CD8-positive, alpha-beta memory T cell (primary cell): ENCODE measurements around the gene MAPRE2. TPM values are rescaled to one million over a fixed set of nuclear protein-coding genes. Genes with fewer than 3 reads are reported as not detected.
A peak's percentile ranks its signal among the peaks of the same experiment; 100 is the strongest.
"Not testable (repeated sequence)": the region's sequence is repeated elsewhere in the genome, so short reads cannot be mapped to it uniquely, and the experiment has no call there.

Source experiments
- CTCF ChIA-PET: fragments of 350-600 bp; sonication (Branson Sonifier 250); formaldehyde crosslinking; loops from one replicate; lab custom pipeline; 2021; ENCODE audit warnings: antibody characterized with exemption; lab: Charles Lee
- POLR2A ChIA-PET: fragments of 350-600 bp; sonication (Branson Sonifier 250); formaldehyde crosslinking; loops from one replicate; lab custom pipeline; 2021; ENCODE audit warnings: antibody characterized with exemption; lab: Charles Lee
- DNase-seq, 5 donors: peaks; one replicate each; pipeline versions ENCODE4 v3.0.0 to v3.0.0-alpha.2; 2020 to 2022; ENCODE audit warnings: mixed read lengths in 1 of 5
- H3K27ac ChIP-seq: one replicate; pipeline ENCODE4 v1.7.0; 2013; ENCODE audit warnings: low read depth, mild to moderate bottlenecking, low read length, moderate library complexity
- H3K27me3 ChIP-seq: 2 replicates; pipeline ENCODE4 v1.7.0; 2013; ENCODE audit warnings: low read length, mild to moderate bottlenecking; ENCODE audit not compliant: insufficient read depth, poor library complexity, severe bottlenecking
- H3K36me3 ChIP-seq: 2 replicates; pipeline ENCODE4 v1.7.0; 2013; ENCODE audit warnings: mild to moderate bottlenecking, low read length, moderate library complexity; ENCODE audit not compliant: insufficient read depth
- H3K4me1 ChIP-seq: 2 replicates; pipeline ENCODE4 v1.7.0; 2013; ENCODE audit warnings: mild to moderate bottlenecking, low read length, moderate library complexity; ENCODE audit not compliant: insufficient read depth
- H3K4me3 ChIP-seq: 2 replicates; pipeline ENCODE4 v1.7.0; 2013; ENCODE audit warnings: mild to moderate bottlenecking, low read length
- H3K9me3 ChIP-seq: 2 replicates; pipeline ENCODE4 v1.7.0; 2013; ENCODE audit warnings: mild to moderate bottlenecking, low read length
- H3K27ac Mint-ChIP-seq, 8 donors: one replicate each; pipeline ENCODE4 v1.8.0; 2020 to 2021; ENCODE audit warnings: mixed read lengths in 8 of 8, mild to moderate bottlenecking in 6 of 8, inconsistent platforms in 3 of 8, moderate library complexity in 3 of 8
- H3K27me3 Mint-ChIP-seq, 2 donors: one replicate each; pipeline ENCODE4 v1.8.0; 2020 to 2021; ENCODE audit warnings: mixed read lengths in 2 of 2, mild to moderate bottlenecking in 1 of 2, moderate library complexity in 1 of 2
- H3K36me3 Mint-ChIP-seq, 3 donors: one replicate each; pipeline ENCODE4 v1.8.0; 2020 to 2021; ENCODE audit warnings: mixed read lengths in 3 of 3, inconsistent platforms in 1 of 3, mild to moderate bottlenecking in 1 of 3
- H3K4me1 Mint-ChIP-seq, 3 donors: one replicate each; pipeline ENCODE4 v1.8.0; 2020 to 2021; ENCODE audit warnings: mixed read lengths in 3 of 3, inconsistent platforms in 1 of 3, mild to moderate bottlenecking in 1 of 3
- H3K4me3 Mint-ChIP-seq, 7 donors: one replicate each; pipeline ENCODE4 v1.8.0; 2020 to 2021; ENCODE audit warnings: mixed read lengths in 7 of 7, mild to moderate bottlenecking in 6 of 7, moderate library complexity in 4 of 7, inconsistent platforms in 2 of 7
- H3K9me3 Mint-ChIP-seq, 5 donors: one replicate each; pipeline ENCODE4 v1.8.0; 2020 to 2022; ENCODE audit warnings: mixed read lengths in 5 of 5, mild to moderate bottlenecking in 3 of 5, moderate library complexity in 2 of 5, inconsistent platforms in 1 of 5
- polyA plus RNA-seq: library from polyadenylated mRNA; unstranded; fragments of 300-500 nt; fragmentation: Illumina TruSeq; gene quantifications from one replicate; pipeline ENCODE4 v1.2.3, GENCODE V29; 2021
- total RNA-seq, 2 experiments: library from RNA; stranded (reverse); gene quantifications; one replicate each; pipeline ENCODE4 v1.2.3, GENCODE V29; 2021

MAPRE2 gene
- total and polyA plus RNA-seq, 3 experiments from 2014 or later, result 38.5 to 80.4 (median 38.6) TPM

DNA sequence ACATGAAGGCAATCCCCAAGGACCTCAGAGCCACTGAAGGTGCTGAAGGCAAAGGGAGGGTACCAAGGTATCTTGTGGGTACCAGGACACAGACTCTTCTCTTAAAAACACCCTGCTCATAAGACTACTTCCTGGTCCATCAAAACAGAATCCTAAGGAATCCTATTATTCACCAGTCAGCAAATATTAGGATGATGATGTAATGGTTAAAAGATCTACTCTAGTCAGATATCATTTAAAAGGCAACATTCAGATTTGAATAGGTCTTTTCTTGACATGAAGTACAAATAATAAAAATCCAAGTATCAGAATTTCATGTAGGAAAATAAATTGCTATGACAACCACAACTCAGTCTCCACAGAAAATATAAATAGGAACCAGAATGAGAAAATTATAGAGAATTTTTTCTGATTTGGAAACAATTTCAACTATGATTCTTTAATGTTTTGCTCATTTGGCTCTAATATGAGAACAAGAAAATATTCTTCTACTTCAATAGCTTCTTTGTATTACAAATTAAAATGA is 121.9 kb downstream of the MAPRE2 start:
- DNase-seq, result no peak
- Mint-ChIP-seq H3K4me3 (no peak overlapping the region), H3K9me3 (no peaks in the 10 kb centered on the region), H3K4me1 (peaks cover 10 to 18% (median 17%) of the 10 kb centered on the region in 3 donors), H3K27me3 (peaks cover 13 to 30% of the 10 kb centered on the region in 2 donors), H3K27ac (no peak overlapping the region), H3K36me3 (peaks cover 0 to 6% (median 0%) of the 10 kb centered on the region in 3 donors)
- Histone ChIP-seq H3K27ac (no peak overlapping the region), H3K4me3 (no peak overlapping the region), H3K27me3 (no peaks in the 10 kb centered on the region), H3K9me3 (no peaks in the 10 kb centered on the region), H3K36me3 (no peaks in the 10 kb centered on the region), H3K4me1 (peaks cover 10% of the 10 kb centered on the region)
- ChIA-PET POLR2A (no interaction called here), CTCF (no interaction called here)

DNA sequence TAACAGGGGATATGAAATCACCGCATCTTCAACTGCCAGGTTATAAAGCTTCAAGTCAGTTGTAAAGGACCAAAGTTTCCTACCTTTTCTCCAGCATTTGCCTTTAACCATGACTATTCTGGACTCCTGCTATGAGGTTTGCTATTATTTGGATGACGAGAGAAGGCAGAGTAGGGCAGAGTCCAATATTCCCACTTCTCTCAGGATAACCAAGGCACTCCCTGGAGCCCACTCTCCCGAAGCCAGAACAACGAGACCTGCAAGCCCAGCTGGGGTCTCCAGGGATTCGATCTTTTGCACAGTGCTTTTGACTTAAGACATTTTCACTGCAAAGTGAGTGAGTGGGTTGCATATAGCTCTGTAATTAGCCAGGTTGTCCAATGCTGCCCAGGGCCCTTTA is 122.5 kb downstream of the MAPRE2 start:
- Mint-ChIP-seq H3K9me3 (no peaks in the 10 kb centered on the region), H3K27ac (no peak overlapping the region), H3K4me3 (no peak overlapping the region), H3K4me1 (peaks cover 9 to 11% (median 10%) of the 10 kb centered on the region in 3 donors), H3K36me3 (peaks cover 0 to 6% (median 0%) of the 10 kb centered on the region in 3 donors), H3K27me3 (peaks cover 12 to 30% of the 10 kb centered on the region in 2 donors)
- H3K36me3 ChIP-seq, result no peaks in the 10 kb centered on the region
- CTCF ChIA-PET, result no interaction called here
- no peak overlapping the region for H3K27ac ChIP-seq
- H3K4me3 ChIP-seq, result no peak overlapping the region
- POLR2A ChIA-PET, result no interaction called here
- H3K27me3 ChIP-seq, result no peaks in the 10 kb centered on the region
- DNase-seq, result no peak
- no peaks in the 10 kb centered on the region for H3K9me3 ChIP-seq
- peaks cover 6% of the 10 kb centered on the region for H3K4me1 ChIP-seq

DNA sequence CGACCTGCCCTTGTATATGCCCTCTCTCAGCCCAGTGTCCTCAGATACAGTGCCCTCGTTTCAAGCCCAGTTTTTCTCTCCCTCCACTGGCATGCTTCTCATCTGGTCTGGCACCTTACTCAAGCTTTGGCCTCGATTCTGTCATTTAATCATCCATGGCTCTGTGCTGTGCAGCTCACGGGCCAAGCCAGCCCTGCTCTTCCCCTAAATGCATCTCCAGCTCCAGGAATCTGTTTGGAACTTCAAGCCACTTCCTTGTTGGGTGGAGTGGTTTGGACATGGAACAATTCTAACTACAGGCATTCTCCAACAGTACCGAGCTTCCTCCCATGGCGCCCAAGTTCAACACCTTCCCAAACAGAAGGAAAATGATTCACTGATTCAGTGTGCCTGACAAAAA is 122.9 kb downstream of the MAPRE2 start:
- DNase-seq, result no peak
- CTCF ChIA-PET, result interaction anchor here (1.1 to 1.2 kb wide), 2 partner anchors 135 to 138 kb away, joined by 3 read pairs; no protein-coding TSS in a partner anchor
- no peaks in the 10 kb centered on the region for H3K36me3 ChIP-seq
- peaks cover 2% of the 10 kb centered on the region for H3K4me1 ChIP-seq
- Mint-ChIP-seq H3K9me3 (no peaks in the 10 kb centered on the region), H3K4me1 (peaks cover 5 to 7% (median 6%) of the 10 kb centered on the region in 3 donors), H3K36me3 (peaks cover 0 to 6% (median 0%) of the 10 kb centered on the region in 3 donors), H3K27me3 (peaks cover 12 to 28% of the 10 kb centered on the region in 2 donors), H3K27ac (peak overlapping the region in 1 of 8 donors; percentile 74), H3K4me3 (no peak overlapping the region)
- H3K9me3 ChIP-seq, result no peaks in the 10 kb centered on the region
- H3K27me3 ChIP-seq, result no peaks in the 10 kb centered on the region
- POLR2A ChIA-PET, result no interaction called here
- H3K4me3 ChIP-seq, result no peak overlapping the region
- no peak overlapping the region for H3K27ac ChIP-seq

DNA sequence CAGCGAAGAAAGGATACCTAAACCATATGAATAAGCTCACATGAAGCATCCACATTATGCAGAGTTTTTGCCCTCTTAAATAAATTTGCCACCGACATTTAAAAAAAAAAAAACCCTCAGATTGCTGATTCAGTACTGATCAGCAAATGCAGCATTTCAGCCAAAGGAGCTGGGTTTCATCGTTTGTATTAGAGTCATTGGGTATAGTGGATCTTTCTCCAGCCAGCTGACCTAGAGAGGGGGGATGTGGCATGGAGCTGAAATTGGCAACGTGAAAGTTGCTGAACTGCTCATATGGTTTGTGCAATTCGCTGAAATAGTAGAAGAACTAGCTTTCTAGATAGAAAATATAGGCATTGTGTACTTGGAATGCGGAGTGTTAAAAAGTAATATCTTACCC is 126.1 kb downstream of the MAPRE2 start:
- H3K36me3 ChIP-seq, result no peaks in the 10 kb centered on the region
- Mint-ChIP-seq H3K36me3 (peaks cover 0 to 6% (median 0%) of the 10 kb centered on the region in 3 donors), H3K27ac (no peak overlapping the region), H3K4me1 (no peaks in the 10 kb centered on the region), H3K4me3 (no peak overlapping the region), H3K9me3 (no peaks in the 10 kb centered on the region), H3K27me3 (peaks cover 10 to 24% of the 10 kb centered on the region in 2 donors)
- no peak for DNase-seq
- H3K4me3 ChIP-seq, result no peak overlapping the region
- H3K9me3 ChIP-seq, result no peaks in the 10 kb centered on the region
- H3K27me3 ChIP-seq, result no peaks in the 10 kb centered on the region
- no peak overlapping the region for H3K27ac ChIP-seq
- POLR2A ChIA-PET, result no interaction called here
- no peaks in the 10 kb centered on the region for H3K4me1 ChIP-seq
- CTCF ChIA-PET, result no interaction called here

DNA sequence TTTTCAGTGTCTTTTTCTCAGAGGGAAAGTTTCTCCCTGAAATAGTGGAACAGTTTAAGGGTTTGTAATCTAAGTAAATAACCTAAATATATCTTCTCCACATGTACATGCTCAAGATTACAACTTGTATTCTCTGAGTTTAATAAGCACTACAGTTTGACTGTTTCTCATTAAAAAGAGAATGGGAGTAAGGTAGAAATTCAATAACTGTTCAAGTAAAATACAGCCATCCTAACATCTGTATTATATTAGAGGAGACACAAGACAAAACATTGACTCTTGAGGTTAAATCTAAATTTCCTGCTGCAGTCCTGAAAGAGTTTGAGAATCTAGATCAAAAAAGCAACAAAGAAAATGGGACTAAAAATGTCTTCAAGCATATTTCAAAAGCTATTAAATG is 126.6 kb downstream of the MAPRE2 start:
- no peaks in the 10 kb centered on the region for H3K9me3 Mint-ChIP-seq
- H3K4me1 Mint-ChIP-seq, result no peaks in the 10 kb centered on the region
- ChIA-PET CTCF (no interaction called here), POLR2A (no interaction called here)
- peaks cover 8 to 22% of the 10 kb centered on the region in 2 donors for H3K27me3 Mint-ChIP-seq
- H3K27me3 ChIP-seq, result no peaks in the 10 kb centered on the region
- no peaks in the 10 kb centered on the region for H3K36me3 ChIP-seq
- H3K27ac Mint-ChIP-seq, result no peak overlapping the region
- no peak overlapping the region for H3K4me3 Mint-ChIP-seq
- no peak for DNase-seq
- no peaks in the 10 kb centered on the region for H3K9me3 ChIP-seq
- no peaks in the 10 kb centered on the region for H3K4me1 ChIP-seq
- H3K4me3 ChIP-seq, result no peak overlapping the region
- H3K27ac ChIP-seq, result no peak overlapping the region
- H3K36me3 Mint-ChIP-seq, result peaks cover 0 to 6% (median 0%) of the 10 kb centered on the region in 3 donors

DNA sequence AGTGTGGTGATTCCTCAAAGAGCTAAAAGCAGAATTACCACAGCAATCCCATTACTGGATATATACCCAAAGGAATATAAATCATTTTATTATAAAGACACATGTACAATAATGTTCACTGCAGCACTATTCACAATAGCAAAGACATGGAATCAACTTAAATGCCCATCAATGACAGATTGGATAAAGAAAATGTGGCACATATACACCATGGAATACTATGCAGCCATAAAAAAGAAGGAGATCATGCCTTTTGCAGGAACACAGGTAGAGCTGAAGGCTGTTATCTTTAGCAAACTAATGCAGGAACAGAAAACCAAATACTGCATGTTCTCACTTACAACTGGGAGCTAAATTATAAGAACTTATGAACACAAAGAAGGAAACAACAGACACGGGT is 129.1 kb downstream of the MAPRE2 start:
- H3K27me3 ChIP-seq, H3K27ac Mint-ChIP-seq, POLR2A ChIA-PET, H3K9me3 ChIP-seq, H3K4me1 ChIP-seq, H3K4me3 ChIP-seq, H3K4me3 Mint-ChIP-seq, H3K36me3 ChIP-seq, H3K36me3 Mint-ChIP-seq, H3K4me1 Mint-ChIP-seq, H3K27ac ChIP-seq, CTCF ChIA-PET, H3K9me3 Mint-ChIP-seq, DNase-seq, H3K27me3 Mint-ChIP-seq: not testable (repeated sequence)

DNA sequence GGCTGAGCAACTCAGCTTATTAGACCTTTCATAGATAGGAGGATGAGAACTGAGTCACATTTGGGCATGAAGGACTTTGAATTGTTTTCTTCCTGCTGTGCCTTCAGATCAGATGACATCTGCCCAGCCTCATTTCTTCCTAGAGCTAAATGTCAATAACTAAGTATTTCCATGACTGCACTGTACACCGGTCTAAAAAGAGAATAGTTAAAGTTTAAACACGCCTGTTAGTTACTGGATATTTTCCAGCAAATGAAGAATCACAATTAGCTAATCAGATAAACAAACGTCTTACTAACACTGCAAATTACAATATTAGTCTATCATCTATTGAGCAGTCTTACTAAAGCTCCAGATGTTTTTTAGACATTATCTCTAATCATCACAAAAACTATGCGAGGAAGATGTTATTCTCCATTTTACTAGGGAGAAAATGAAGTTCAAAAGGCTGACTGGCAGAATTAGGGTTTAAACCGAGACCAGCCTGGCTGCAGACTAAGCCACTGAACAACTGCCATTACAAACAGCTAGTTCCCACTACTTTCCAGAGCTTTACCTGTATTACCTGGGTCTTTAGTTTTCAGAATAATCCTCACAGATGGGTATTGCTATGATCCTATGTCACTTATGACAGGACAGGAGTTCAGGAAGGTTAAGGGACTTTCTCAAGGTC is 130.2 kb downstream of the MAPRE2 start:
- POLR2A ChIA-PET, result no interaction called here
- Mint-ChIP-seq H3K4me1 (peaks cover 0 to 6% (median 5%) of the 10 kb centered on the region in 3 donors), H3K27me3 (peaks cover 2 to 9% of the 10 kb centered on the region in 2 donors), H3K9me3 (no peaks in the 10 kb centered on the region), H3K36me3 (no peaks in the 10 kb centered on the region), H3K4me3 (no peak overlapping the region), H3K27ac (no peak overlapping the region)
- DNase-seq, result no peak
- CTCF ChIA-PET, result interaction anchor here (1.2 kb wide), 1 partner anchor 58 kb away, joined by 4 read pairs; no protein-coding TSS in a partner anchor
- H3K4me1 ChIP-seq, result peaks cover 5% of the 10 kb centered on the region
- H3K36me3 ChIP-seq, result no peaks in the 10 kb centered on the region
- H3K4me3 ChIP-seq, result no peak overlapping the region
- no peaks in the 10 kb centered on the region for H3K27me3 ChIP-seq
- no peaks in the 10 kb centered on the region for H3K9me3 ChIP-seq
- H3K27ac ChIP-seq, result no peak overlapping the region

DNA sequence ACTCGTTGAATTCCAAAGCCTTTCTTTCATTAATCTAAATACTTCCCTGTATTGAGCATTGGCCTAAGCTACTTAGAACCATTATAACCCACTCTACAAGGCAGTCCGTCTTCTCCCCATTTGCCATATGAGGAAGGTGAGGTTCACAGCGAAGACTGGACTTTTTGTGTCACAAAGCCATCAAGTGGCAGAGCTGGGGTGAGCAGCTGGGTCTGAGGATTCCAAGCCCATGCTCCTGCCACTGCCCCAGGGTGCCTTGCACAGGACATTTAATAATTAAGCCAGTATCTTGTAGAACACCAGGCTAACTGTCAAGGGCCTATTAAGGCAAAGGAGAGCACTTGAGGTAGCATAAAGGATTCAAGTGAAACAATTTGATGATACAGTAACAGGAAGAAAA is 130.8 kb downstream of the MAPRE2 start:
- Mint-ChIP-seq H3K36me3 (no peaks in the 10 kb centered on the region), H3K4me1 (peaks cover 0 to 6% (median 5%) of the 10 kb centered on the region in 3 donors), H3K9me3 (peaks cover 0 to 4% (median 0%) of the 10 kb centered on the region in 5 donors), H3K27me3 (peaks cover 2 to 9% of the 10 kb centered on the region in 2 donors), H3K27ac (no peak overlapping the region), H3K4me3 (no peak overlapping the region)
- DNase-seq, result no peak
- CTCF ChIA-PET, result interaction anchor here (1.2 kb wide), 1 partner anchor 58 kb away, joined by 4 read pairs; no protein-coding TSS in a partner anchor
- Histone ChIP-seq H3K9me3 (no peaks in the 10 kb centered on the region), H3K4me3 (no peak overlapping the region), H3K27me3 (no peaks in the 10 kb centered on the region), H3K36me3 (no peaks in the 10 kb centered on the region), H3K27ac (no peak overlapping the region), H3K4me1 (peaks cover 5% of the 10 kb centered on the region)
- POLR2A ChIA-PET, result no interaction called here
